IPS-15b (cell line): ENCODE data around the gene TRMT2A.

Experiments used
- H3K27me3 ChIP-seq: one replicate; pipeline ENCODE4 v1.6.1; 2013; ENCODE audit warnings: low read length; ENCODE audit not compliant: control insufficient read depth, insufficient read depth
- H3K36me3 ChIP-seq: one replicate; pipeline ENCODE4 v1.6.1; 2013; ENCODE audit warnings: low read length; ENCODE audit not compliant: control insufficient read depth, insufficient read depth
- H3K4me1 ChIP-seq: one replicate; pipeline ENCODE4 v1.6.1; 2013; ENCODE audit warnings: mild to moderate bottlenecking, low read length; ENCODE audit not compliant: control insufficient read depth, insufficient read depth
- H3K4me3 ChIP-seq: one replicate; pipeline ENCODE4 v1.5.1; 2013; ENCODE audit warnings: low read depth, low read length
- H3K9ac ChIP-seq: one replicate; pipeline ENCODE4 v1.6.1; 2013; ENCODE audit warnings: low read depth, mild to moderate bottlenecking, low read length
- H3K9me3 ChIP-seq: one replicate; pipeline ENCODE4 v1.6.1; 2013; ENCODE audit warnings: mild to moderate bottlenecking, low read length; ENCODE audit not compliant: control insufficient read depth, insufficient read depth

TRMT2A gene

DNA sequence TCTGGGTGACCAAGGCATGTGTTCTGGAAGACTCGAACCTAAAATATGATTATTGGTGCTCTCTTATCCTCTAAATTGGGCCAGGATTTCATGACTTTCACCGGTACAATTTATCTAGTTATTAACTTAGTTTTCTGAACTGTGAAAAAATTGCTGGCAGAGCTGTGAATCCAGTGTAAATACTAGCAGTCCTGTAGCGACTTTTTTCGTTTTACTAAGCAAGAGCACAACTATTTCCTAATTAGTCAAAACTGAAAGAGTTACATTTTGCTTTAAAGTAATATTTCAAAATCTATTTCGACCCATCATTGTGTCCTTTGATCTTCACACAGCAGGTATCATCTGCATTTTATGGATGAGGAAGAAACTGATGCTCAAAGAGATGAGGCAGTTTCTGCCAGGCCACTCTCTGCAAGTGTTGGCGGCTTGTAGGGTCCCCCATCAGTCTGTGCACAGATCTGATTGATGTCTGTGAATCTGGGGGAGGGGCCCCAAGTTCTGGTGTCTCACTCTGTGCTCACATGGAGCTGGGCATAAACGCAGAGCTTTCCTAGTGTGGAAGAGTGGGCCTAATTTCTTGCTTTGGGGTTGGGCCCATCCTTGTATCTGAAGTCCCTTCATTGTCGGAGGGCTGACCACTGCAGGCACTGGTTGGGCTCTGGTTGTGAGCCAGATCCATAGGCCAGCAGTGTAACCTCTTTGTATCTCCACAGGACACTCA, 1.4 kb upstream of the TRMT2A start:
- Histone ChIP-seq H3K9me3 (no peaks in the 10 kb centered on the region), H3K9ac (peak overlapping the region; percentile 99), H3K4me3 (peak overlapping the region; percentile 86), H3K36me3 (peaks cover 64% of the 10 kb centered on the region), H3K27me3 (no peaks in the 10 kb centered on the region), H3K4me1 (peaks cover 2% of the 10 kb centered on the region)

DNA sequence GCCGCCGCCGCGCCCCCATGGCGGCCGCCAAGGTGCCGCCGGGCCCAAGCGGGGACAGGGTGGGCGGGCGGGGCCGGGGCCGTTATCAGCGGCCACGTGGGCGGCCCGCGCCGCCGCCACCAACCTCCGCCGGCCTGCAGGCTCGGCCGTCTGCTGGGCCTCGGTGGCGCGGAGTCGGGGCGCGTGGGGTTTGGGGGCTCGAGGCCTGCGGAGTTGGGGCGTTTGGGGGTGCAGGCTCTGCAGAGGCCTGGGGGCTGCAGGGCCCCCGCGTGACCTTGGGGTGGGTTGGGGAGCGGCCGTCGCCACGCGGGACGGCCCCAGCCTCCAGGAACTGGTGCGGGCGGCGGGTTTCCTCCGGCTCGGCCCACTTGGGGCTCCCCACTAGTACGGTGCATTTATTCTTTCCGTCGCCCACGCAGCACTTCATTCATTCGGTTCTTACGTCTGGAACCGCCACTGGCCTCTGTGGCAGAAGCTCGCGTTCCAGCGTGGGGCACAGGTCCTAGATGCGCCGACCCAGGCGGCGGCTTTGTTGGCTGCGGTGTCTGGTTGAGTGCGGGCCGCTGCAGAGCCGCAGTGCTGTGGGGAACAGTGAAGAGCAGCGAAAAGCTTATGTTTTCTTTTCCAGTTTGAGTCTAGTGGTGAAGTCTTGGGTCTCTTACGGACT, 740 bp upstream of the TRMT2A start:
- Histone ChIP-seq H3K36me3 (peaks cover 67% of the 10 kb centered on the region), H3K9ac (peak overlapping the region; percentile 99), H3K4me3 (peak overlapping the region; percentile 86), H3K9me3 (no peaks in the 10 kb centered on the region), H3K27me3 (no peaks in the 10 kb centered on the region), H3K4me1 (peaks cover 2% of the 10 kb centered on the region)

DNA sequence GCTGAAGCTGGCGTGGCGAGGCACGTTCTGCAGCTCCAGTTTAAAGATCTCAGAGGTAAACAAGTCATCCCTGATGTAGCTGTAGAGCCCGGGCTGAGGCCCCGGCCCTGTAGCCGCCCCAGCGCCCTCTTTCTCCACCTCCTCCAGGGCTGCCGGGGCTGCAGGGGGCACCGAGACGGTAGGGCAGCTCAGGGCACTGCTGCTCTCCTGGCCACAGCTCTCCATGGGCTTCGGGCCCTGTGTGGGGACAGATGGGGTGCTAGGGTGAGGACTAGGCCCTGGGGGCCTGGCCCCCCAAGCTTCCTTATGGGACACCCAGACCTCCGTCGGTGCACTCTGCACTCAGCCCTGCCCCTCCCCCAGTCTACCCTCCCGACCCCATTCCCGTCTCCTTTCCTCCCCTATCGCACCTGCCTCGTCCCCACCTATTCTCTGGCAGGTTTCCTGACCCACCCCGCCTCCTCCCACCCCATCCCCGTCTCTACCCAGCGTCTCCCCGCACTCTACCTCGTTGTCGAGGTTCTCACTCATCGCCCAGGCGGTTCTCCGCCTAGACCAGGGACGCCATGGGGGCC, 563 bp downstream of the TRMT2A start:
- Histone ChIP-seq H3K4me3 (peak overlapping the region; percentile 91), H3K4me1 (peaks cover 2% of the 10 kb centered on the region)

DNA sequence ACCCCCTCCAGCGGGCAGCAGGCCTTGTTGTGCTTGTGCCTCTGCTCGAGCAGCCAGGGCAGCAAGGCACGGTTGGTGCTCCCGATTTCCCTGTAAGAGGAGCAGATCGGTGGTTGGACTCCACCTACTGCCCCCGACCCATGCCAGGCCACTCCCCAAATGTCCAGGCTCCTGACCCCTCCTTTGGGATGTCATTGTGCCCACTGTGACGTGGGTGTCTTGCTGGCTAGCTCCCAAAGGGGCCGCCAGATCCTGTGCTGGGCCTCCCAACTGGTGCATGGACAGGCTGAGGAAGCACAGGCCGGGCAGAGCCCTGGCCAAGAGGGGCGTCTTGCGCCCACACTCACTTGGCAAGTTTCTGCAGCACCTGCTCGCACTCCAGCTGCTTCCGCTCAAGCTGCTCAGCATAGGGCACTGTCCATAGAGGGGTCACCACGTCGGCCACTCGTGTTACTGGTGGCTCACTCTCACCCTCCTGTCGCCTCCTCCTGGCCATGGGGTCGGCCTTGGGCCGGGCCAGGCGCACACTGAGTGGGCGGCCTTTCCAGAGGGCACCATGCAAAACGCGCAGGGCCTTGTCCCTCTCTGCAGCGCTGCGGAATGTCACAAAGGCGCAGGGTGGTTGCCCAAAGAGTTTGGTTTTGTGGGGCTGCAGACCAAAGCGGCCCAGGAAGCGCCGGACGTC, 1.2 kb downstream of the TRMT2A start, which contains the start of gene RANBP1:
TSS of gene RANBP1 (plus strand) at position 414 of the 685 bp plus-strand sequence. CDS start at position 495, 81 bp downstream.
- H3K9ac ChIP-seq, result peak within 1 kb of the TSS; percentile 93
- H3K4me1 ChIP-seq, result peaks cover 2% of the 10 kb centered on the region
- H3K27me3 ChIP-seq, result no peaks in the 10 kb centered on the region
- H3K4me3 ChIP-seq, result peak within 1 kb of the TSS; percentile 91
- no peaks in the 10 kb centered on the region for H3K9me3 ChIP-seq
- peaks cover 68% of the 10 kb centered on the region for H3K36me3 ChIP-seq

More for the DNA sequence above, 563 bp downstream of the TRMT2A start:
- no peaks in the 10 kb centered on the region for H3K27me3 ChIP-seq
- H3K9ac ChIP-seq, result peak overlapping the region; percentile 93
- H3K36me3 ChIP-seq, result peaks cover 71% of the 10 kb centered on the region
- H3K9me3 ChIP-seq, result no peaks in the 10 kb centered on the region

DNA sequence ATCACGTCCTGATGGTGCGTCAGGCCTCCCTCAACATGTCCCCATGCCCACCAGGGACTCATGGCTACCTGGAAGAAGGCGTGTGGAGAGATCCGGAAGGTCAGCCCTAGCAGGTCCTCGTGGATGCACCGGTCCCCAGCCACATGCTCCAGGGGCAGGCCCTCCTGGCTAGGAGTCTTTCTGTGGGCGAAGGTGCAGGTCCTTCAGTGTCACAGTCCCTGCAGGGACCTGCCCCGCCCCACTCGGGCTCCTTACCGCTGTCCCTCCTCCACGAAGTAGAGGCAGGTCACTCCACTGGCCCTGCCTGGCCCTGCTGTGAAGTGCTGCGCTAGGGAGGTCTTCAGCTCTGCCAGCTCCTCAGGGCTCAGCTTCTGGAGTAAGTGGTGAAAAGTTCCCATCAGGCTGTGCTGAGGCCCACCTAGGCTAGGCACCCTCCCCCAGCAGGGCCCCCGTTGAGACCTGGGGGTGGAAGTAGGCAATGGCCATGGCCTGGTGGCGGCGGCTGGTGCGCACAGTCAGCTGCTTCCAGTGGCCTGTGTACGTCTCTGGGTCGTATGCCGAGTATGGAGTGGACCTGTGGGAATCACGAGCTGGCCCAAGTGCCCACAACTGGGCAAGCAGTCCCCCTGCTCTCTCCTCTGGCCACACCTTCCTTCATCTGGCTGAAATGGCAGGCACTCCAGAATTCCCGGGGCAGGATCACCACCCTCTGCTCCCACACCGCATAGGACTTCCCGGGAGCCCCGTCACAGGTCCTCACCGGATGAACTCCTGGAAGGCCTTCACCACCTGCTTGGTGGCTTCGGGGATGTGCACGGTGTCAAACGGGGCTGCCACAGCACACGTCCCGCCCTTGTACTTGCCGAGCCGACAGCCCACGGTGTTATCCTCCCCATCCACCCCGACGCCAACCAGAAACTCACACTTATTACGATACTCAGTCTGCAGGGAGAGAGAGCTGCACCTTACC, 2.2 kb downstream of the TRMT2A start:
- Histone ChIP-seq H3K36me3 (peaks cover 64% of the 10 kb centered on the region), H3K27me3 (no peaks in the 10 kb centered on the region), H3K9me3 (no peaks in the 10 kb centered on the region), H3K4me3 (no peak overlapping the region), H3K4me1 (no peaks in the 10 kb centered on the region), H3K9ac (no peak overlapping the region)

DNA sequence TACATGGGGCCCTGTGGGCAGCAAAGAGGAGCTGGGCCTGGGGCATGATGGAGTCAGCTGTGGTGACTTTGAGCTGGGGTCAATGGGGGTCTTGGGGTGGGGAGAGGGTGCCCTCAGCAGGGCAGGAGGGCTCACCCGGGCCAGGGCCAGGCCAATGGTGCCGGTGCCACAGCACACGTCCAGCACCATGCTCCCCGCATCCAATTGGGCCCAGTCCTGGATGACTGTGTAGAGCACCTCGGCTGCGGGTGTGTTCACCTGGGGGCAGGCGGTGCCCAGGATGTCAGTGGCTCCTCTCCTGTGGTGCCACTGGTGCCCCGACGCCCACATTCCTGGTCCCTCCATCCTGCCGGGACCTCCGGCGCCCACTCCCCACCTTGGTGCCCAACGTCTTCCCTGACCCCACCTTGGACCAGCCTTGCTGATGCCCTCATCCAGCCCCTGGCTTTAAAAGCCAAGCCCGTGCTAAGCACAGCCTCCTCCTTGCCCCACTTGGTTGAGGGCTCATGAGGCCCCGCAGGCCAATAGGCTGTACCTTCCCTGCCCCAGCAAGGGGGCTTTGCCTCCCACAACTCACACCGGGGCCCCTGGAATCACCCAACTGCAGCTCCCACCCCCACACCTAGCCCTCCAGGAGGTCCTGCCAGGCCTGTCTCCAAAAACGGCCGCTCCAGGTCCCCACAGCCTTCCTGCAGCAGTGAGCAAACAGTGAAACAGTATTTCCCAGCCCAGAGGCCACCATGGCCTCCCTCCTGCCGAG, 3.3 kb downstream of the TRMT2A start:
- no peaks in the 10 kb centered on the region for H3K9me3 ChIP-seq
- H3K4me3 ChIP-seq, result no peak overlapping the region
- H3K36me3 ChIP-seq, result peaks cover 66% of the 10 kb centered on the region
- H3K27me3 ChIP-seq, result no peaks in the 10 kb centered on the region
- H3K4me1 ChIP-seq, result no peaks in the 10 kb centered on the region
- H3K9ac ChIP-seq, result no peak overlapping the region

DNA sequence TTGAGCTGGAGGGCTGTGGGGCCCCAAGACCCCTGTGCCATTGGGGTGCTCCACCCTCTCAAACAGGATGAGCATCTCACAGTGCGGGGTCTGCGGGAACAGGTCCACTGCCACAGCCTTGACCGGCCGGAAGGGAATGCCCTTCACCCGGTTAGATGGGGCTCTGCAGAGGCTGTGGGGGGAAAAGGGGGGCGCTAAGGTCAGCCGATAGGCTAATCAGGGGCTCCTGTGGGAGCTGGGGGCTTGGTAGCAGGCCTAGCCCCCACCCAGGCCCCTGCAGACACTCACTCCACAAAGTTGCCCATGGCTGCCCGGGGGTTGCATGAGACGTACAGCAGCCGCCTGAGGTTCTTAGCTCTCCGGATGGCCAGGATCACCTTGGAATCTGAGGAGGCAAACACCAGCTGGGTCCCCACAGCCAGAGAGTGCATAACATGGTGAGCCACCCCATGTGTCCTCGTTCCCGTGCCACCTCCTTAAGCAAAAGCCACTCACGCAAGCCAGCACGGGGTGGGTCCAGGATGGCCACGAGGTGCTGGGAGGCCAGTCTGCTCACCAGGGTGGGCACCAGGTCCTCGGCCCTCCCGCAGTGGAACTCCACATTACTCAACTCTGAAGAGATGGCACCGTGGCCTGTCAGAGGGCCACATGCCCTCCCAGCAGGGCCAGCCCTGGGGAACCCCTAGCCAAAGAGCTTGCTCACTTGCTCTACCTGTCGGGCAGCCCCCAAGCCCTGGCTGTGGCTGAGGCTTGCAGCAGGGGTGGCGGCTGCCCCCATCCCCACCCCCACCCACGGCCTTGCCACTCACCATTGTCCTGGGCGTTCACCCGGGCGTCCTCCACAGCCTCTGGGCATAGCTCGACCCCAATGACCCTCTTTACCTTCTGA, 4.2 kb downstream of the TRMT2A start:
- Histone ChIP-seq H3K27me3 (no peaks in the 10 kb centered on the region), H3K9me3 (no peaks in the 10 kb centered on the region), H3K36me3 (peaks cover 71% of the 10 kb centered on the region), H3K4me1 (no peaks in the 10 kb centered on the region), H3K9ac (no peak overlapping the region), H3K4me3 (no peak overlapping the region)

DNA sequence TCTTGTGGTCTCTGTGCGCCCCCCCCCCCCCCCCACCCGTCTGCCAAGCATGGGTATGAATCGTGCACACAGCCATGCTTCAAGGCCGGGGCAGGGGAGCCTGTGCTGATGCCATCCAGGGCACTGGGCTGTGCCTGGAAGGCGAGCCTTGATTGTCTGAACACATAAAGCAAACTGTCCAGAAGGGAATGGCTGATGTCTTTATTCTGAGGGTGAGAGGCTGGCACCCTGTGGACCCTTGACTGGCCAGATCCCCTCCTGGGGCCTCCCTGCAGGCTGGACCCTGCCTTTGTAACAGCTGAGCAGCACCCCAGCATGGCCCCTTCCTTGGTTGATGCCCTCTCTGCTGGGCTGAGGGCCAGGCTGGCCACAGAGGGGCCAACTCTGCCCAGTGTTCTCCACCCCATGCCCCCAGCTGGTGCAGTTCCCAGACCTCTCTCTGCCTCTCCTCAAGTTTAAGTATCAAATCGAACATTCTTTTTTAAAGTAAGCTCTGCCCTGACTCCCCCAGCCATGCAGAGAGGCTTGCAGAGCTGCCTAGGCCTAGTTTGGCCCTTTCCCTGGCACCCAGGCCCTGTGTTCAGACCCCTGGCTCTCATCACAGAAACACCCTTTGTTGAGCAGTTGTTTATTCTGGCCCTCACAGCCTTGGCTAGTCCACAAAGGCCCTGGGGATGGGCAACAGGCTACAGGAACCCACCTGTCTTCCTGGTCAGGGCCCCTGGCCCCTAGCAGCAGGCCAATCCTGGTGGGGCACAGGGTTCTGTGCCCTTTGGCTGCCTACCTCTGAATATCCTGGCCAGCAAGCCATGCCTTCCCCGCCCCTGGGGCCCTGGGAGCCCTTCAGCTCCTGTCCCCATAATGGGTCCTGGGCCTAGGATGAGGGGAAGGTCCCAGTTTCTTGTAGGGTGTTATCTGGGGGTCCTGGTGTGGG, 5.1 kb downstream of the TRMT2A start:
- H3K9me3 ChIP-seq, result no peaks in the 10 kb centered on the region
- H3K27me3 ChIP-seq, result no peaks in the 10 kb centered on the region
- peaks cover 80% of the 10 kb centered on the region for H3K36me3 ChIP-seq
- H3K4me3 ChIP-seq, result no peak overlapping the region
- no peak overlapping the region for H3K9ac ChIP-seq
- no peaks in the 10 kb centered on the region for H3K4me1 ChIP-seq

DNA sequence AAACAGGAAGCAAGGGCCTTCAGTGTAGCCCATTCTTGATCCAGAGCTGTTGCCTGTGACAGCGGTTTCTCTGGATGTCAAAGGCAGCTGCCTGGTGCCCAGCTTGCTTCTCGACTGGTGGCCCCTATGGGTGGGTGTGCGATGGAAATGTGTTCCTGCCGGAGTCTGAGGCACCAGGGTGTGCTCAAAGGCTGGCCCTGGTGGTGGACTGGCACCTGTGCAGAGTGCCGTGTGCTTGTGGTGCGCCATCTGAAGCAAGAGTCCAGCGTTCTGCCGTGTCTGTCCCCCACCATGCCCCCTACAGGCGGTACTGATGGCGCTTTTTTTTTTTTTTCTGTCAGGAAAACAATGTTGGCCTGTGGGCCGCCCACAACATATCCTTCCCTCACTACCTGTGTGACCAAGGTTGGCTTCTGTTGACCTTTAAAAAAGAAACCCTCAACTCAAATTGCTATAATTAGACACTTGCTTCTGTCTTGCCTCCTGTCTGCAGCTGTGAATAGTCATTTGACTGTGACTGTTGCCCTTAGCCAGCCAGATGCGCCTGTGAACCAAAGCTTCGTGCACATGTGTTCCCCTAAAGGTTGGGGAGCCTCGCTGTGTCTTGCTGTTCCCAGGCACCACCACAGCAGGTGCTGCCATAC, 5.9 kb downstream of the TRMT2A start:
- Histone ChIP-seq H3K27me3 (no peaks in the 10 kb centered on the region), H3K4me3 (no peak overlapping the region), H3K4me1 (no peaks in the 10 kb centered on the region), H3K36me3 (peaks cover 88% of the 10 kb centered on the region), H3K9me3 (no peaks in the 10 kb centered on the region), H3K9ac (no peak overlapping the region)
